Iris pigment epithelial cell (primary cell): ENCODE measurements around the gene SRBD1.
"Not testable (repeated sequence)": the region's sequence is repeated elsewhere in the genome, so short reads cannot be mapped to it uniquely, and the experiment has no call there.

Experiments used
- DNase-seq: peaks from one replicate; pipeline ENCODE4 v3.0.0-alpha.2; 2011; ENCODE audit warnings: low read depth

The SRBD1 gene

GRCh38 chr2:45426025-45426424, 185.0 kb downstream of the SRBD1 start:
- DNase-seq: not testable (repeated sequence)

- no peak for DNase-seq
Observed at GRCh38 chr2:45422921-45423320, 188.1 kb downstream of the SRBD1 start.

- DNase-seq: no peak
Observed at GRCh38 chr2:45418532-45418931, 192.5 kb downstream of the SRBD1 start.

DNA sequence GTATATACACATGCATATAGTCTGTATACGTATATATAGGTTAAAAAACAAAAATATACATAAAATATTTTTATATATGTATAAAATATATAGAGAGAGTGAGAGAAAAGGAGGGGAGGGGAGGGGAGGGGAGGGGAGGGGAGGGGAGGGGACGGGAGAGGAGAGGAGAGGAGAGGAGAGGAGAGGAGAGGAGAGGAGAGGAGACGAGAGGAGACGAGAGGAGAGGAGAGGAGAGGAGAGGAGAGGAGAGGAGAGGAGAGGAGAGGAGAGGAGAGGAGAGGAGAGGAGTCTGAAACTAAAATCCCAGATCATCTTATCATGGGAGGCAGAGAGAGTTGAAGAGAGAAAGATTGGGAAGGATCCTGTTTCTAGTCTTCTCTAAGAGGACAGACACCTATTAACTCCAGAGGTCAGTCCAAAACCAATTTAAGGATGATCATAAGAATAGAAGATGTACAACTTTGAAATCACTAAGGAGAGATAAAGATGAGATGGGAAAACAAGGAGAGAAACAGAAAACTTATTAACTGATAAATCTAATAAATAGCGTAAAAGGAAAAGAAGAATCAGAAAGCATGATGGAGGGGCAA, 195.4 kb downstream of the SRBD1 start:
- DNase-seq: no peak

- no peak for DNase-seq
Observed at GRCh38 chr2:45412754-45413379, 198.2 kb downstream of the SRBD1 start.

GRCh38 chr2:45409677-45410076, 201.4 kb downstream of the SRBD1 start:
- DNase-seq: no peak

DNA sequence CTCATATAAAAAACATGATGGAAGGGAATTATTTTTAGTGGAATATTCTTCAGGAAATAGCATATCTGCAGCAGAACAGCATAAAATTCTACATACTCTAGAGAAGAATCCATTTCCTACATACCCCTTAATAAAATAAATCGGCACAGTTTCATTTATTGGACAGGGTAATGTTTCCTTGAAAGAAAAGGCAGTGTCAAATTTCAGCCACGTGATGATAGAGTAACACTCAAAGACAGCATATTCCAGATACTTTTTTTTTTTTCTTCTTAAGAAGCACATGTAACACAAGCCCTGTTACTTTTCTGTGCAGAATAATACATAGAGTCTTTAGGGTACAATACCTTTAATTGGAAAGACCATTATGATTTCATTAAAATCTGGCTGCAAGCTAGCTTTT, 204.4 kb downstream of the SRBD1 start:
- peak; percentile 65 for DNase-seq

DNA sequence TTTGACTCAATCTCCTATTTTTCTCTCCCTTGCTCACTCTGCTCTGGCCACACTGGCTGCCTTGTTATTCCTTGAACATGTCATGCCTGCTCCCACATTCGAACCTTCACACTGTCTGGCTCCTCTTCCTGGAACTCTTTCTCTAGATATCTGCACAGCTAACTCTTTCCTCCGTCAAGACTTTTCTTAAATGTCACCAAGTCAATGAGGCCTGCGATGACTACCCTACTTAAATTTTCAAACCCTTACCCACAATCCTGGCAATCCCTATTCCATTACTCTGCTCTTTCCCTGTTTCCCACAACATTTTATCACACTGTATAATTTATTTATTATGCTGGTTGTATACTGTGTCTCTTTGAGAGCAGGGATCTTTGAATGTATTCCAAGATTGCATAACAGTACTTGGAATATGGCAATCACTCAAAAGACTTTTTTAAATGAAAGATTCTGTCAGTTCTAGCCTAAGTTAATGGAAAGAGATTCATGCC, 206.2 kb downstream of the SRBD1 start:
- peak; percentile 6 for DNase-seq

GRCh38 chr2:45403036-45403435, 208.0 kb downstream of the SRBD1 start:
- DNase-seq: no peak

GRCh38 chr2:45401431-45401922, 209.6 kb downstream of the SRBD1 start:
- no peak for DNase-seq

DNA sequence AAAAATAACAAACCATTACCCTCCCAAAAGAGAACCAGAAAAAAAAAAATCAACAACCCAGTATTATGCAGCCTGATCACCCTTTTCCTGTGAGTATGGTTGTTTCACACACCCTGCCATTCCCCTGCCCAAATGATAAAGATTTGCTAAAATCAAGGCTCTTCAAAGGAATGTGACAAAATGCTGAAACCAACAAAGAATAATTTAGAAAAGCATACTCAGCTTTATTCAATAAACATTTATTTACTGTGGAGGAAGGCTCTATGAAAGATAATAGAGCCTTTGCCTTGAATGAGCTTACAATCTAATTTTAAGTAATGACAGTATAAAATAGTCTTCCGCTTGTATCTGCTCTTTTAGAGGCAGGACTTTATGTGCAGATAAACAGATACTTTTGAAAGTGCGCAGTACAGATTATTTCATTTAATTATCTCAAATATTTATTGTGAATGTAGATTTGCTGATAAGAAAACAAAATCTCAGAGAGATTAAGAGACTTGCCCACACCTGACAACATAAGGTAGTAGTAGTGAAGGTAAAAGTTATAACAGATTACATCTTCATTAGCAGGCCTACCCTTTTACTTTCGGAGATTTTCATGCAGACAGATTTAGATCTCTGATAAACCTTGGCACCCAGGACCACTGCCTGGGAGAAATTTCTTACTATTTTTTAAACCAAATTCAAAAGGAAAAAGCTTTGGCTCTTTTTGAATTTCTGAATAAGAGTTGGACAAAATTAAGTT, 211.9 kb downstream of the SRBD1 start:
- DNase-seq: no peak

GRCh38 chr2:45397292-45397691, 213.8 kb downstream of the SRBD1 start:
- DNase-seq: no peak

GRCh38 chr2:45396671-45397070, 214.4 kb downstream of the SRBD1 start:
- peak; percentile 33 for DNase-seq

DNA sequence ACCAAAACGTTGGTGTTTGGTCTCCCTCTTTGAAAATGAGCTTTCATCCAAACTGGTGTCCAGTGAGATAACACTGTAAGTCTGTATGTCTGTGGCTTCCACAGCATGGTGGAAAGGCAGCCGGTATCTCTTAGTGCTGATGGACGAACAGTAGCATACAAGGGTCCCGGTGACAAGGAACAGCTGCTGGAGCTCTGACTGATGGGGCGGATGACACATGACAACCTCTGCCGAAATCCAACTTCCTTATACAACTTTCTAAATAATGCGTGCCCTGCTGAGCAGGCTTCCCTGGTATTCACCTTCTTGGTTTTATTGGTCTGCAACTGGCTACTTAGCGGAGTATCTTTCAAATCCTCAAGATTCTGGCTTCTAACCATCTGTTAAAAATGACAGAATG, 216.2 kb downstream of the SRBD1 start:
- no peak for DNase-seq

DNA sequence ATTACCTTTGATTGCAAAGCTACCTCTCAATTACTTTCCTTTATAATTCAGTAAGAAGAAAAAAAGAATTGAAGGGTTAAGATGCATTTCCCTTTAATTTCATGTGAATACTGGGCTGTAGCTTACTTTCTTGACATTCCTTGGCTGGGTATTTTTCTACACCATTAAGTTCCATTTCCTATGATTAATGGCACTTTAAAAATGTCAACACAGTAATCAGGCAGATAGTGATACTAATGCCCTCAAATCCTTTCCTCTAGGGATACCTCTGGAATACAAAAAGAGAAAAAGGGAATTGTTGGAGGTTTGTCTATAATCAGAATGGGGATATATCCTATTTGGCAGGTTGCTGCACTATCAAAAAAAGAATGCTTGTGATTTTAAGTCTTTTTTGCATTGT, 216.9 kb downstream of the SRBD1 start:
- DNase-seq: no peak

GRCh38 chr2:45391866-45392265, 219.2 kb downstream of the SRBD1 start:
- DNase-seq: peak; percentile 13

DNA sequence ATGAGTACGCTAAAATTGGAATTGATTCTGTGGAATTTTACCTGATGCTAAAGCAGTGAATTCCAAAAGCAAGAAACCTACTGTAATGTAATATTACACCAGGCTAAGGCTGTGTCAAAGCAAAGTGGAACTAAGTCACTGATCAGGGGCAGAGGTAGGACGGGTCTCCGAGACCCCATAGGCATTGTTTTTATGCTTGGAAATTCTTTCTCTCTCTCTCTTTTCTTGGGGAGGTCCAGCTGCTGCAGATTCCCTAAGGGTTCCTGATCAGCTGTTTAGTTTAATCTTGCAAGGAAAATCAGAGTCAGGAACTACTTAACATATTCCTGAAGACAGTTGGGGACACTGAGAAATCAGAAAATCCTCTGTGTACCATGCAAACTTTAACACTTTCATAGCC, 220.2 kb downstream of the SRBD1 start:
- DNase-seq: no peak

DNA sequence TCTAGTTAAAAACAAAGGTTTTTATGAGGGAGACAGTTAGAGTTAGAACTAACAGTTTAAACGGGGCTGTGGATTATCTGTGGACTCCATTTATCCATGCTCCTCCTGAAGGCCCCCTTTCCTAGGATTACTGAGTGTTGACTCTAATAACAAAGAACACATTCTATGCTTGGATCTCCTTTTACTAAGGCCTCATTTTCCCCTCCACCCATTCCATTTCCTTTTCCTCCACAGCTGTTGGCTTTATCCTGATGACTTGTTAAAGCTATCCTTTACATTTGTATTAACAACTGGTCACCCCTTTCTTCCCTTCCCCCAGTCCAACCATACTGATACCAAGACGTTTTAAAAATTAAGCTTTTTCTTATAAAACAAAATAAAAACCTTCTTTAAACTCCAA, 220.6 kb downstream of the SRBD1 start:
- no peak for DNase-seq

- no peak for DNase-seq
Observed at GRCh38 chr2:45388541-45389100, 222.4 kb downstream of the SRBD1 start.

- peak; percentile 69 for DNase-seq
Observed at GRCh38 chr2:45382744-45383143, 228.3 kb downstream of the SRBD1 start.

DNA sequence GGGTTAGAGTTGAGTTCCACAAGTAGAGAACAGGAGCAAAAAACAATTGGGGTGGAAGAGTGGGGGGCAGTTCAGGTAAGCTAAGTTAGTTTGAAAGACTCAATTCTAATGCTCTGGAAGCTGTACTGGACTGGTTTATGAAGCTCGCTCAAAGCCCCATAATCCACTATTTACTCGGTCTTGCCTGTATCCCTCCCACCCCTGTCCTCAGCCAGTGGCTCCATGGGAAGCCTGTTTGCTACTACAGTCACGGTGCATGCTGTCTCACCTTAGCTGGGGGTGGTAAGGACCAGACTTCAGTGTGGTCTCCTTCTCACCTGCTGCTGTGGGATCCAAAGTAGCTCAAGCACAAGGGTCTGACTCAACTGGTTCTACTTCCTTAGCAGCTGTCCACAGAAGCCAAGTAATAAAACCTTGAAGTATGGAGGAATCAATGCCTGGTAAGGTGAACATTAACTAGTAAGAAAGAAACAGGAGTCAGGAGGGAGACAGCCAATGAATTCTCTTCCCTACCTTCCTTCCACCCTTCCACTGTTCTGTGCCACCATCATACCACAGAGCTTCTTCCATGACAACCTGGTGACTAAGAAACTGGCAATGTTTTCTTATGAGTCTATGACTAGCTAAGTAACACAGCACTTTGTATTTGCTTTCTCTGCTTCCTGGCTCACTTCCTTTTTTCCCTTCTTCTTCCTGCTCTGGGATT, 230.8 kb downstream of the SRBD1 start:
- DNase-seq: peak; percentile 24
